ENCODE results near the gene PBX3.

Gene PBX3

GRCh38 chr9:125785248-125785751 is 38.1 kb downstream of the PBX3 start:
- no peak overlapping the region for H3K4me3 ChIP-seq (ENCODE audit: low read depth, low read length)
- TF ChIP-seq, protein P1, sequence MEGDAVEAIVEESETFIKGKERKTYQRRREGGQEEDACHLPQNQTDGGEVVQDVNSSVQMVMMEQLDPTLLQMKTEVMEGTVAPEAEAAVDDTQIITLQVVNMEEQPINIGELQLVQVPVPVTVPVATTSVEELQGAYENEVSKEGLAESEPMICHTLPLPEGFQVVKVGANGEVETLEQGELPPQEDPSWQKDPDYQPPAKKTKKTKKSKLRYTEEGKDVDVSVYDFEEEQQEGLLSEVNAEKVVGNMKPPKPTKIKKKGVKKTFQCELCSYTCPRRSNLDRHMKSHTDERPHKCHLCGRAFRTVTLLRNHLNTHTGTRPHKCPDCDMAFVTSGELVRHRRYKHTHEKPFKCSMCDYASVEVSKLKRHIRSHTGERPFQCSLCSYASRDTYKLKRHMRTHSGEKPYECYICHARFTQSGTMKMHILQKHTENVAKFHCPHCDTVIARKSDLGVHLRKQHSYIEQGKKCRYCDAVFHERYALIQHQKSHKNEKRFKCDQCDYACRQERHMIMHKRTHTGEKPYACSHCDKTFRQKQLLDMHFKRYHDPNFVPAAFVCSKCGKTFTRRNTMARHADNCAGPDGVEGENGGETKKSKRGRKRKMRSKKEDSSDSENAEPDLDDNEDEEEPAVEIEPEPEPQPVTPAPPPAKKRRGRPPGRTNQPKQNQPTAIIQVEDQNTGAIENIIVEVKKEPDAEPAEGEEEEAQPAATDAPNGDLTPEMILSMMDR (IDR thresholded peaks at IDR 0.05; ENCODE audit: low read depth, low read length, missing control alignments): no peak
- DNase-seq (ENCODE audit: low read depth): no peak

GRCh38 chr9:125787715-125788114 is 40.5 kb downstream of the PBX3 start:
- TF ChIP-seq, protein P1 (IDR thresholded peaks at IDR 0.05; ENCODE audit: low read depth, low read length, missing control alignments): no peak
- DNase-seq (ENCODE audit: low read depth): no peak
- no peak overlapping the region for H3K4me3 ChIP-seq (ENCODE audit: low read depth, low read length)

- H3K4me3 ChIP-seq (ENCODE audit: low read depth, low read length): no peak overlapping the region
- TF ChIP-seq, protein P1 (IDR thresholded peaks at IDR 0.05; ENCODE audit: low read depth, low read length, missing control alignments): no peak
These were observed 42.0 kb downstream of the PBX3 start for GRCh38 chr9:125789196-125789595.

GRCh38 chr9:125794708-125795107 is 47.5 kb downstream of the PBX3 start:
- H3K4me3 ChIP-seq (ENCODE audit: low read depth, low read length): no peak overlapping the region
- TF ChIP-seq, protein P1 (IDR thresholded peaks at IDR 0.05; ENCODE audit: low read depth, low read length, missing control alignments): no peak
- DNase-seq (ENCODE audit: low read depth): no peak

More at GRCh38 chr9:125789196-125789595, 42.0 kb downstream of the PBX3 start:
- no peak for DNase-seq (ENCODE audit: low read depth)

DNA sequence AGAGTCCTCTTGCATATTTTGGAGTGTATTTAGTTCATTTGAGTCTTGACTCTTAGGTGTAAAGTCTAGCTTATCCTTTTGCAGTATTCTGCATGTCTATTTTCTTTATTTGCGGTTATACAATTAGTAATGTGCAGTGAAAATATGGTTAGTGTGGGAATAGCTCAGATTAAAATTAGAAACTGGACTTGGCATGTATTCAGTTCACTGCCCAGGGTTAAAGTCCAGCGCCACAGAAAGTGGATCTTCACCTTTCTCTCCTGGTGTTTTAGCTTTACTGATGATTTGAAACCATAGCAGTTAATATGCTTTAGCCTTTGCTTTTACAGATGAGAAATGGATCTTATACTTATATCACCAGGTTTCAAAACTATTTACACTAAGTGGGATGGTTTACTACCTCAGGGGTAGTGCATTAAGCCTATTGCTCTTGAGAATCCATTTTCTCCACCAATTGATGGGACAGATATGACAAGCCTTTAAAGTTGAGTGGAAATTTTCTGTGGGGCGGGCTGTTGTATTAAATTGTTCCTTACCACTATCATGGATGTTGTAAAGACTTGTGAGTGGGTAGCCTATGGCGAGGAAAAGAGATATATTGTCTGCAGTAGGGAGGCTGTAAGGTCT is 48.9 kb downstream of the PBX3 start:
- no peak for DNase-seq (ENCODE audit: low read depth)
- TF ChIP-seq, protein P1 (IDR thresholded peaks at IDR 0.05; ENCODE audit: low read depth, low read length, missing control alignments): no peak
- no peak overlapping the region for H3K4me3 ChIP-seq (ENCODE audit: low read depth, low read length)

- H3K4me3 ChIP-seq (ENCODE audit: low read depth, low read length): no peak overlapping the region
- DNase-seq (ENCODE audit: low read depth): no peak
- TF ChIP-seq, protein P1 (IDR thresholded peaks at IDR 0.05; ENCODE audit: low read depth, low read length, missing control alignments): no peak
These were observed 50.8 kb downstream of the PBX3 start for GRCh38 chr9:125797930-125798329.

GRCh38 chr9:125803526-125803925 is 56.4 kb downstream of the PBX3 start:
- no peak for DNase-seq (ENCODE audit: low read depth)
- TF ChIP-seq, protein P1 (IDR thresholded peaks at IDR 0.05; ENCODE audit: low read depth, low read length, missing control alignments): no peak
- no peak overlapping the region for H3K4me3 ChIP-seq (ENCODE audit: low read depth, low read length)

Measured in GM12864 (cell line).